ENCODE measurements around the gene KIF18B.

KIF18B gene

GRCh38 chr17:44905006-44906000, 42.3 kb downstream of the KIF18B start:
- DNase-seq (ENCODE audit: low read depth), result no peak

- DNase-seq (ENCODE audit: low read depth), result no peak
Measured at GRCh38 chr17:44904001-44904984, 43.3 kb downstream of the KIF18B start.

- no peak for DNase-seq (ENCODE audit: low read depth)
Measured at GRCh38 chr17:44903012-44903685, 44.4 kb downstream of the KIF18B start.

GRCh38 chr17:44902135-44902760, 45.3 kb downstream of the KIF18B start:
- DNase-seq (ENCODE audit: low read depth), result no peak

GRCh38 chr17:44901411-44901921, 46.1 kb downstream of the KIF18B start:
- no peak for DNase-seq (ENCODE audit: low read depth)

GRCh38 chr17:44900894-44901293, 46.7 kb downstream of the KIF18B start:
- no peak for DNase-seq (ENCODE audit: low read depth)

- peak; percentile 88 for DNase-seq (ENCODE audit: low read depth)
Measured at GRCh38 chr17:44899074-44899782, 48.3 kb downstream of the KIF18B start, which contains the start of gene EFTUD2. Gene EFTUD2 (minus strand): TSS chr17:44899445. CDS start chr17:44894521, 4,924 bp downstream.

- DNase-seq (ENCODE audit: low read depth), result no peak
Measured at GRCh38 chr17:44898768-44899073, 48.9 kb downstream of the KIF18B start.

- no peak for DNase-seq (ENCODE audit: low read depth)
Measured at GRCh38 chr17:44894642-44895041, 52.9 kb downstream of the KIF18B start.

GRCh38 chr17:44892250-44892649, 55.3 kb downstream of the KIF18B start:
- no peak for DNase-seq (ENCODE audit: low read depth)

GRCh38 chr17:44889003-44889402, 58.6 kb downstream of the KIF18B start:
- DNase-seq (ENCODE audit: low read depth), result no peak

- DNase-seq (ENCODE audit: low read depth), result no peak
Measured at GRCh38 chr17:44887971-44888954, 59.3 kb downstream of the KIF18B start.

GRCh38 chr17:44887016-44887415, 60.6 kb downstream of the KIF18B start:
- no peak for DNase-seq (ENCODE audit: low read depth)

- no peak for DNase-seq (ENCODE audit: low read depth)
Measured at GRCh38 chr17:44884941-44885340, 62.6 kb downstream of the KIF18B start.

- no peak for DNase-seq (ENCODE audit: low read depth)
Measured at GRCh38 chr17:44881145-44881544, 66.4 kb downstream of the KIF18B start.

GRCh38 chr17:44880062-44880461, 67.5 kb downstream of the KIF18B start:
- DNase-seq (ENCODE audit: low read depth), result no peak

GRCh38 chr17:44879376-44879775, 68.2 kb downstream of the KIF18B start:
- DNase-seq (ENCODE audit: low read depth), result no peak

GRCh38 chr17:44878627-44879221, 68.8 kb downstream of the KIF18B start:
- no peak for DNase-seq (ENCODE audit: low read depth)

- no peak for DNase-seq (ENCODE audit: low read depth)
Measured at GRCh38 chr17:44877121-44877520, 70.5 kb downstream of the KIF18B start.
